ENCODE data around the gene PIK3CD. TPM values are rescaled to one million over a fixed set of nuclear protein-coding genes. Genes with fewer than 3 reads are reported as not detected.

Gene PIK3CD
- total and polyA plus RNA-seq, 10 of the 15 experiments (the other 5 are each of a cell fraction or from before 2014, with no cell fraction given) = 7.0 to 101 (median 51.1) TPM

DNA sequence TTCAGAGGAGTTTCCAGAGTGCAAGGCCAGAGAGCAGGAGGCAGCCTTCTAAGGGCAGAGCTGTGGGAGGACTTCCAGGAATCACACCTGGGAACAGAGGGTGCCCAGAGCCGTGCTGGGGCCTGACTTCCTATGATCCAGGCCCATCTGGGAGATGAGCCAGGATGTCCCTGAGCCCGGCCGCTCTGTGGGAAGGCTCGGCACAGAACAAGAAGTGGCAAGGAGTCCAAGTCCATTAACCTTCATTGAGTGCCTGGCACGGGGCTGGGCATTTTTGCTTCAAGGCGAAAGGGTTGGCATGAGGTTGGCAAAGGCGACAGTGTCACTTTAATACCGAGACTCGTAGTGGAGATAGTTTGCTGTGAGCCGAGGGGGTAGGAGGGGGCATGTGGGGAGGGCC, 44.6 kb upstream of the PIK3CD start (continued):
- TF ChIP-seq RFX5 (IDR thresholded peaks at IDR 0.05; ENCODE audit: low read depth, low read length) (no peak), RELA (IDR thresholded peaks at IDR 0.05; ENCODE audit: borderline replicate concordance, partially characterized antibody) (no peak)
- TF ChIP-seq, protein P1, sequence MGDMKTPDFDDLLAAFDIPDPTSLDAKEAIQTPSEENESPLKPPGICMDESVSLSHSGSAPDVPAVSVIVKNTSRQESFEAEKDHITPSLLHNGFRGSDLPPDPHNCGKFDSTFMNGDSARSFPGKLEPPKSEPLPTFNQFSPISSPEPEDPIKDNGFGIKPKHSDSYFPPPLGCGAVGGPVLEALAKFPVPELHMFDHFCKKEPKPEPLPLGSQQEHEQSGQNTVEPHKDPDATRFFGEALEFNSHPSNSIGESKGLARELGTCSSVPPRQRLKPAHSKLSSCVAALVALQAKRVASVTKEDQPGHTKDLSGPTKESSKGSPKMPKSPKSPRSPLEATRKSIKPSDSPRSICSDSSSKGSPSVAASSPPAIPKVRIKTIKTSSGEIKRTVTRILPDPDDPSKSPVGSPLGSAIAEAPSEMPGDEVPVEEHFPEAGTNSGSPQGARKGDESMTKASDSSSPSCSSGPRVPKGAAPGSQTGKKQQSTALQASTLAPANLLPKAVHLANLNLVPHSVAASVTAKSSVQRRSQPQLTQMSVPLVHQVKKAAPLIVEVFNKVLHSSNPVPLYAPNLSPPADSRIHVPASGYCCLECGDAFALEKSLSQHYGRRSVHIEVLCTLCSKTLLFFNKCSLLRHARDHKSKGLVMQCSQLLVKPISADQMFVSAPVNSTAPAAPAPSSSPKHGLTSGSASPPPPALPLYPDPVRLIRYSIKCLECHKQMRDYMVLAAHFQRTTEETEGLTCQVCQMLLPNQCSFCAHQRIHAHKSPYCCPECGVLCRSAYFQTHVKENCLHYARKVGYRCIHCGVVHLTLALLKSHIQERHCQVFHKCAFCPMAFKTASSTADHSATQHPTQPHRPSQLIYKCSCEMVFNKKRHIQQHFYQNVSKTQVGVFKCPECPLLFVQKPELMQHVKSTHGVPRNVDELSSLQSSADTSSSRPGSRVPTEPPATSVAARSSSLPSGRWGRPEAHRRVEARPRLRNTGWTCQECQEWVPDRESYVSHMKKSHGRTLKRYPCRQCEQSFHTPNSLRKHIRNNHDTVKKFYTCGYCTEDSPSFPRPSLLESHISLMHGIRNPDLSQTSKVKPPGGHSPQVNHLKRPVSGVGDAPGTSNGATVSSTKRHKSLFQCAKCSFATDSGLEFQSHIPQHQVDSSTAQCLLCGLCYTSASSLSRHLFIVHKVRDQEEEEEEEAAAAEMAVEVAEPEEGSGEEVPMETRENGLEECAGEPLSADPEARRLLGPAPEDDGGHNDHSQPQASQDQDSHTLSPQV (IDR thresholded peaks at IDR 0.05) = no peak

DNA sequence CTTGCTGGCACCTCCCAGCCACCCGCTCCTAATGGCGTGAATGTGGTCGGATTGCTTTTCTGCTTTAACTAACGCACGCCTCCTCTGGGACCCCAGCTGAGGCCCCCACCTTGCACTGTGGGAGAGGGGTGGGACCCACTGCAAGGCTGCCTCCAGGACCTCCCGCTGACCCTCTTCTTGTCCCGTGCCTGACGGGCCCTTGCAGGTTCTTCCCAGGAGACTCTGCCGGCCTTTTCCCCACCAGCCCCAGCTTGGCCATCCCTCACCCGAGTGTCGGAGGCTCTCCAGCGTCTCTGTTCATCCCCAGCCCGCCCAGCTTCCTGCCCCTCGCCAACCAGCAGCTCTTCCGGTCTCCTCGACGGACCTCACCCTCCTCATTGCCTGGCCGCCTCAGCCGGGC, 44.2 kb upstream of the PIK3CD start:
- H3K79me2 ChIP-seq (ENCODE audit: control insufficient read depth, insufficient read depth, low read length) = no peaks in the 10 kb centered on the region
- ChIA-PET POLR2A (no interaction called here), CTCF (no interaction called here), RAD21 (ENCODE audit: unreplicated experiment) (no interaction called here), SMC1A (ENCODE audit: uncharacterized antibody, unreplicated experiment) (no interaction called here)
- no peaks in the 10 kb centered on the region for H3K27me3 ChIP-seq (replicated peaks in 1 of 2; ENCODE audit: control insufficient read depth in 2 of 2, insufficient read depth in 2 of 2, low read length in 1 of 2)
- no peak for FAIRE-seq
- intact Hi-C loops (cut with micrococcal nuclease; ENCODE audit: unreplicated experiment) (no loop called here), in situ Hi-C loops (cut with MboI) (no loop called here)
- DNase-seq (ENCODE audit: low read depth, low spot score) = no peak
- H4K20me1 ChIP-seq (ENCODE audit: control insufficient read depth, insufficient read depth) = no peaks in the 10 kb centered on the region
- H3K36me3 ChIP-seq (ENCODE audit: control insufficient read depth in 2 of 2, insufficient read depth in 2 of 2, low read length in 1 of 2) = peaks cover 3 to 13% of the 10 kb centered on the region in 2 experiments; a peak in 3 of 4 replicates
- TF ChIP-seq, protein P2, sequence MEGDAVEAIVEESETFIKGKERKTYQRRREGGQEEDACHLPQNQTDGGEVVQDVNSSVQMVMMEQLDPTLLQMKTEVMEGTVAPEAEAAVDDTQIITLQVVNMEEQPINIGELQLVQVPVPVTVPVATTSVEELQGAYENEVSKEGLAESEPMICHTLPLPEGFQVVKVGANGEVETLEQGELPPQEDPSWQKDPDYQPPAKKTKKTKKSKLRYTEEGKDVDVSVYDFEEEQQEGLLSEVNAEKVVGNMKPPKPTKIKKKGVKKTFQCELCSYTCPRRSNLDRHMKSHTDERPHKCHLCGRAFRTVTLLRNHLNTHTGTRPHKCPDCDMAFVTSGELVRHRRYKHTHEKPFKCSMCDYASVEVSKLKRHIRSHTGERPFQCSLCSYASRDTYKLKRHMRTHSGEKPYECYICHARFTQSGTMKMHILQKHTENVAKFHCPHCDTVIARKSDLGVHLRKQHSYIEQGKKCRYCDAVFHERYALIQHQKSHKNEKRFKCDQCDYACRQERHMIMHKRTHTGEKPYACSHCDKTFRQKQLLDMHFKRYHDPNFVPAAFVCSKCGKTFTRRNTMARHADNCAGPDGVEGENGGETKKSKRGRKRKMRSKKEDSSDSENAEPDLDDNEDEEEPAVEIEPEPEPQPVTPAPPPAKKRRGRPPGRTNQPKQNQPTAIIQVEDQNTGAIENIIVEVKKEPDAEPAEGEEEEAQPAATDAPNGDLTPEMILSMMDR (IDR thresholded peaks at IDR 0.05 in 2 of 3, conservative IDR thresholded peaks at IDR 0.05 in 1 of 3; ENCODE audit: control insufficient read depth in 2 of 3, extremely low read depth in 1 of 3, insufficient read depth in 1 of 3, low read depth in 3 of 3, low read length in 3 of 3) = no peak
- TF ChIP-seq NFIC (IDR thresholded peaks at IDR 0.05; ENCODE audit: low read depth, low read length) = no peak
- TF ChIP-seq, protein P3, sequence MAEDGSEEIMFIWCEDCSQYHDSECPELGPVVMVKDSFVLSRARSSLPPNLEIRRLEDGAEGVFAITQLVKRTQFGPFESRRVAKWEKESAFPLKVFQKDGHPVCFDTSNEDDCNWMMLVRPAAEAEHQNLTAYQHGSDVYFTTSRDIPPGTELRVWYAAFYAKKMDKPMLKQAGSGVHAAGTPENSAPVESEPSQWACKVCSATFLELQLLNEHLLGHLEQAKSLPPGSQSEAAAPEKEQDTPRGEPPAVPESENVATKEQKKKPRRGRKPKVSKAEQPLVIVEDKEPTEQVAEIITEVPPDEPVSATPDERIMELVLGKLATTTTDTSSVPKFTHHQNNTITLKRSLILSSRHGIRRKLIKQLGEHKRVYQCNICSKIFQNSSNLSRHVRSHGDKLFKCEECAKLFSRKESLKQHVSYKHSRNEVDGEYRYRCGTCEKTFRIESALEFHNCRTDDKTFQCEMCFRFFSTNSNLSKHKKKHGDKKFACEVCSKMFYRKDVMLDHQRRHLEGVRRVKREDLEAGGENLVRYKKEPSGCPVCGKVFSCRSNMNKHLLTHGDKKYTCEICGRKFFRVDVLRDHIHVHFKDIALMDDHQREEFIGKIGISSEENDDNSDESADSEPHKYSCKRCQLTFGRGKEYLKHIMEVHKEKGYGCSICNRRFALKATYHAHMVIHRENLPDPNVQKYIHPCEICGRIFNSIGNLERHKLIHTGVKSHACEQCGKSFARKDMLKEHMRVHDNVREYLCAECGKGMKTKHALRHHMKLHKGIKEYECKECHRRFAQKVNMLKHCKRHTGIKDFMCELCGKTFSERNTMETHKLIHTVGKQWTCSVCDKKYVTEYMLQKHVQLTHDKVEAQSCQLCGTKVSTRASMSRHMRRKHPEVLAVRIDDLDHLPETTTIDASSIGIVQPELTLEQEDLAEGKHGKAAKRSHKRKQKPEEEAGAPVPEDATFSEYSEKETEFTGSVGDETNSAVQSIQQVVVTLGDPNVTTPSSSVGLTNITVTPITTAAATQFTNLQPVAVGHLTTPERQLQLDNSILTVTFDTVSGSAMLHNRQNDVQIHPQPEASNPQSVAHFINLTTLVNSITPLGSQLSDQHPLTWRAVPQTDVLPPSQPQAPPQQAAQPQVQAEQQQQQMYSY (CRISPR knock-in tag; IDR thresholded peaks at IDR 0.05) = no peak
- TF ChIP-seq, protein P1 (IDR thresholded peaks at IDR 0.05) = no peak
- BruUV-seq (replicated peaks) = no TSS peak
- no peak overlapping the region for H3K4me3 ChIP-seq
- H3K4me1 ChIP-seq (ENCODE audit: control insufficient read depth, insufficient read depth, low read length) = no peaks in the 10 kb centered on the region
- H3K9me3 ChIP-seq (replicated peaks; ENCODE audit: control insufficient read depth, insufficient read depth, low read length) = no peaks in the 10 kb centered on the region
- no peak overlapping the region for H3K9ac ChIP-seq (ENCODE audit: control insufficient read depth, insufficient read depth, low read length)
- 86% methylated on average over 14 of the region's 19 CpGs for WGBS (ENCODE audit: insufficient coverage, insufficient replicate concordance, low lambda C conversion rate, missing lambda C conversion rate)
- no peak overlapping the region for H3K27ac ChIP-seq (ENCODE audit: control insufficient read depth, insufficient read depth)
- no peak overlapping the region for H2AFZ ChIP-seq (ENCODE audit: control insufficient read depth, low read depth, low read length)
- H3K4me2 ChIP-seq (ENCODE audit: control insufficient read depth, insufficient read depth) = no peak overlapping the region
- ATAC-seq = no peak
